Endothelial cell of umbilical vein (primary cell): ENCODE measurements around the gene APOL2. TPM values are rescaled to one million over a fixed set of nuclear protein-coding genes. Genes with fewer than 3 reads are reported as not detected.
"Not testable (repeated sequence)": the region's sequence is repeated elsewhere in the genome, so short reads cannot be mapped to it uniquely, and the experiment has no call there.

Experiments used
- BruUV-seq: library from RNA; stranded (reverse); fragments of 400-500 nt; replicated peaks from 2 replicates; lab custom pipeline; 2021; lab: Mats Ljungman, UMichigan
- CTCF ChIA-PET: fragments of 300-600, 350-600 bp; sonication (Branson Sonifier 250); formaldehyde crosslinking; loops from one replicate; lab custom pipeline; 2021; ENCODE audit warnings: antibody characterized with exemption, inconsistent platforms; lab: Charles Lee
- POLR2A ChIA-PET: fragments of 300-600, 350-600 bp; sonication (Branson Sonifier 250); formaldehyde crosslinking; loops from one replicate; lab custom pipeline; 2021; ENCODE audit warnings: antibody characterized with exemption, inconsistent platforms; lab: Charles Lee
- DNase-seq: peaks from one replicate; pipeline ENCODE4 v3.0.0-alpha.2; 2011; ENCODE audit warnings: low read depth, low spot score
- FAIRE-seq: peaks from 2 replicates; lab custom pipeline; 2011; peaks lifted over from hg19 to GRCh38; lab: Jason Lieb, UNC
- H2AFZ ChIP-seq: 2 replicates; pipeline ENCODE4 v1.6.0; 2012; ENCODE audit warnings: low read depth, low read length, control low read depth, inconsistent platforms
- H3K27ac ChIP-seq: 2 replicates; pipeline ENCODE4 v1.5.1; 2011; ENCODE audit warnings: low read depth, mild to moderate bottlenecking, control low read depth, low read length, moderate library complexity; ENCODE audit not compliant: insufficient read depth
- H3K27me3 ChIP-seq, 2 experiments: 2 replicates each; pipeline versions ENCODE4 v1.6.0 to v1.6.1; 2011; ENCODE audit warnings: low read length in 2 of 2, mixed read lengths in 1 of 2; ENCODE audit not compliant: control insufficient read depth in 2 of 2, insufficient read depth in 2 of 2
- H3K36me3 ChIP-seq, 2 experiments: 2 replicates in 1 of 2; 3 replicates in 1 of 2; pipeline ENCODE4 v1.5.1; 2011; ENCODE audit warnings: low read length in 2 of 2, mild to moderate bottlenecking in 1 of 2, moderate library complexity in 1 of 2; ENCODE audit not compliant: control insufficient read depth in 2 of 2, insufficient read depth in 2 of 2; ENCODE audit errors: extremely low read depth in 1 of 2
- H3K4me1 ChIP-seq: 3 replicates; pipeline ENCODE4 v1.5.1; 2011; ENCODE audit warnings: mild to moderate bottlenecking, low read length; ENCODE audit not compliant: control insufficient read depth, insufficient read depth; ENCODE audit errors: extremely low read depth
- H3K4me2 ChIP-seq: 2 replicates; pipeline ENCODE4 v1.6.1; 2011; ENCODE audit warnings: low read length, control low read depth, mixed read lengths; ENCODE audit not compliant: insufficient read depth
- H3K4me3 ChIP-seq, 3 experiments: fragments of 200-600 bp in 1 of 3; sonication (generic), shearing (Covaris generic) in 1 of 3; replicated peaks in 1 of 3; 2 replicates each; pipeline ENCODE4 v1.5.1; 2011 to 2016; ENCODE audit warnings: control low read depth in 3 of 3, low read length in 3 of 3, mild to moderate bottlenecking in 2 of 3, inconsistent platforms in 1 of 3, low read depth in 1 of 3, moderate library complexity in 1 of 3; ENCODE audit not compliant: insufficient read depth in 1 of 3
- H3K79me2 ChIP-seq: 2 replicates; pipeline ENCODE4 v1.6.0; 2012; ENCODE audit warnings: low read length, inconsistent platforms; ENCODE audit not compliant: control insufficient read depth, insufficient read depth
- H3K9ac ChIP-seq: replicated peaks from 2 replicates; pipeline ENCODE3; 2011; ENCODE audit warnings: low read length, control low read depth; ENCODE audit not compliant: insufficient read depth; ENCODE audit errors: extremely low read depth
- H3K9me1 ChIP-seq: replicated peaks from 3 replicates; pipeline ENCODE4 v1.6.0; 2011; ENCODE audit warnings: mild to moderate bottlenecking, low read length; ENCODE audit not compliant: control insufficient read depth, insufficient read depth; ENCODE audit errors: extremely low read depth
- H3K9me3 ChIP-seq: replicated peaks from 2 replicates; pipeline ENCODE4 v1.5.1; 2012; ENCODE audit warnings: low read length, inconsistent platforms; ENCODE audit not compliant: control insufficient read depth, insufficient read depth
- H4K20me1 ChIP-seq: replicated peaks from 2 replicates; pipeline ENCODE3; 2011; ENCODE audit warnings: mild to moderate bottlenecking, low read length; ENCODE audit not compliant: control insufficient read depth, insufficient read depth; ENCODE audit errors: extremely low read depth
- CTCF ChIP-seq, 2 donors: IDR thresholded peaks; 1 replicate in 1 of 2; 2 replicates in 1 of 2; pipeline ENCODE4 v1.5.1; 2011; ENCODE audit warnings: low read length in 2 of 2, mild to moderate bottlenecking in 2 of 2, moderate library complexity in 2 of 2, control low read depth in 1 of 2, inconsistent platforms in 1 of 2, low read depth in 1 of 2; ENCODE audit not compliant: insufficient read depth in 1 of 2; ENCODE audit errors: extremely low read depth in 1 of 2
- EZH2 ChIP-seq: IDR thresholded peaks from 2 replicates; pipeline ENCODE4 v1.6.1; 2012; ENCODE audit warnings: borderline replicate concordance, low read depth, mild to moderate bottlenecking, moderate library complexity, low read length, inconsistent platforms; ENCODE audit not compliant: severe bottlenecking
- FOS ChIP-seq: IDR thresholded peaks from 2 replicates; pipeline ENCODE4 v1.6.1; 2011; ENCODE audit warnings: mild to moderate bottlenecking, low read length, moderate library complexity, borderline replicate concordance; ENCODE audit not compliant: insufficient read depth
- GATA2 ChIP-seq: IDR thresholded peaks from 2 replicates; pipeline ENCODE4 v1.7.0; 2011; ENCODE audit warnings: low read depth, mild to moderate bottlenecking, moderate library complexity, mixed read lengths, low read length; ENCODE audit not compliant: insufficient read length, insufficient read depth
- JUN ChIP-seq: IDR thresholded peaks from 2 replicates; pipeline ENCODE4 v1.6.1; 2011; ENCODE audit warnings: borderline replicate concordance, low read depth; ENCODE audit not compliant: insufficient read length, insufficient read depth
- MAX ChIP-seq: IDR thresholded peaks from 2 replicates; pipeline ENCODE4 v1.6.1; 2011; ENCODE audit not compliant: insufficient read depth, insufficient read length
- MYC ChIP-seq: IDR thresholded peaks from one replicate; pipeline ENCODE4 v1.6.1; 2011; ENCODE audit warnings: mild to moderate bottlenecking, low read depth, low read length
- POLR2A ChIP-seq: IDR thresholded peaks from 2 replicates; pipeline ENCODE4 v1.6.1; 2012; ENCODE audit warnings: low read depth, mild to moderate bottlenecking, control low read depth, low read length
- POLR2AphosphoS5 ChIP-seq: IDR thresholded peaks from 2 replicates; pipeline ENCODE4 v1.6.1; 2012; ENCODE audit warnings: low read depth, mild to moderate bottlenecking, control low read depth, low read length, moderate library complexity; ENCODE audit not compliant: insufficient read depth
- dilution Hi-C: fragments of 300-500 bp; cut with MboI; formaldehyde crosslinking; loops from one replicate; pipeline ENCODE4 v1.15.0; 2019; ENCODE audit warnings: low sequenced_read_pairs; ENCODE audit not compliant: extremely low pct_ligation_motif_present
- intact Hi-C: fragments of 100-400 bp; cut with micrococcal nuclease; formaldehyde crosslinking; loops from one replicate; pipeline ENCODE4 v1.10.0; 2022
- polyA plus RNA-seq, 4 experiments: library from polyadenylated mRNA; depleted of rRNA in 3 of 4; stranded (reverse) in 3 of 4; unstranded in 1 of 4; fragments of >200 nt; gene quantifications; 2 replicates each; pipeline versions ENCODE4 v1.2.1 to v1.2.3, GENCODE V29; 2011 to 2012; ENCODE audit warnings: missing spikeins in 1 of 4
- total RNA-seq: library from RNA; stranded (reverse); gene quantifications from 2 replicates; pipeline ENCODE4 v1.2.3, GENCODE V29; 2021

The APOL2 gene
- total and polyA plus RNA-seq, 2 donors (not counting 3 experiments of a cell fraction or from before 2014, with no cell fraction given), result 16.9 to 37.6 TPM

DNA sequence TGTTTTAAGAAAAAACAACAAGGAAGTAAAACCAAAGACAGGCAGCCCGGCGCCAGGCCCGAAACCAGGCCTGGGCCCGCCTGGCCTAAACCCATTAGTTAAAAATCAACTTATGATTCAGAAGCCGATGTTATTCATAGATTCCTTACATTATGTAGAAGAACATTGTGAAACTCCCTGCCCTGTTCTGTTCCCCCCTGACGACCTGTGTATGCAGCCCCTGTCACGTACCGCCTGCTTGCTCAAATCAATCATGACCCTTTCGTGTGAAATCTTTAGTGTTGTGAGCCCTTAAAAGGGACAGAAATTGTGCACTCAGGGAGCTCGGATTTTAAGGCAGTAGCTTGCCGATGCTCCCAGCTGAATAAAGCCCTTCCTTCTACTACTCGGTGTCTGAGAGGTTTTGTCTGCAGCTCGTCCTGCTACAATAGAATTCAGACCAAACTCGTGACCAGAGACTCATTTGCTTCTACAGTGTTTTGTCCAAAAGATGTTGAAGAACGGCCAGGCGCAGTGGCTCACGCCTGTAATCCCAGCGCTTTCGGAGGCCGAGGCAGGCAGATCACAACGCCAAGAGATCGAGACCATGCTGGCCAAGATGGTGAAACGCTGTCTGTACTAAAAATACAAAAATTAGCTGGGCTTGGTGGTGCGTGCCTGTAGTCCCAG is 11.1 kb upstream of the APOL2 start:
- peaks cover 13% of the 10 kb centered on the region for H3K4me1 ChIP-seq
- CTCF ChIA-PET, result interaction anchor here (1.3 kb wide), 1 partner anchor 12 kb away, joined by 4 read pairs; the partner anchor contains the start of gene APOL2
- dilution Hi-C loops, H3K27ac ChIP-seq, FAIRE-seq, H3K27me3 ChIP-seq, POLR2A ChIA-PET, DNase-seq, H3K79me2 ChIP-seq, H3K4me3 ChIP-seq, intact Hi-C loops, H3K36me3 ChIP-seq, BruUV-seq, H3K4me2 ChIP-seq, H3K9me1 ChIP-seq, H4K20me1 ChIP-seq, H2AFZ ChIP-seq, H3K9ac ChIP-seq, H3K9me3 ChIP-seq: not testable (repeated sequence)

DNA sequence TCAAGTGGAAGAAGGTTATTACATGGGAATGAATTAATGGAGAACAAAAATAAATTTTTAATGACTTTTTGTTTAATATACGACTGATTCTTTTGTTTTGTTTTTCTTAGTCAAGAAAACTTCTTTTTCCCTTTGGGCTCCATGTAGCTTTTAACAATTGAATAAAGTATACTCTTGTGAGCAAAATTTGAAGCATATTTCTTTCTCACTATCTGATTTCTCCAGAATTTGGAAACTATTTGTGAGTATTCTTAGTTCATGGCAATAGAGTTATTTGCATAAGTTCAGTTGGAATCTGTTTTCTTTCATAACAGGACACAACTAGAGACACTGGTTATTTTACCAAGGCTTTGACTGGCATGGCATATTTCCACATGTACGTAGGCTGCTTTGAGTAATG is 9.8 kb upstream of the APOL2 start:
- H3K27me3 ChIP-seq, result no peaks in the 10 kb centered on the region
- no peaks in the 10 kb centered on the region for H3K36me3 ChIP-seq
- no peak overlapping the region for H2AFZ ChIP-seq
- POLR2A ChIA-PET, result no interaction called here
- no peak overlapping the region for H3K4me2 ChIP-seq
- H3K27ac ChIP-seq, result no peak overlapping the region
- H3K4me3 ChIP-seq, result no peak overlapping the region
- H3K9me1 ChIP-seq, result no peaks in the 10 kb centered on the region
- BruUV-seq, result no TSS peak
- TF ChIP-seq MAX (no peak), POLR2A (no peak), JUN (no peak), CTCF (IDR thresholded peaks at IDR 0.05; ENCODE audit: extremely low read depth in 1 of 2, insufficient read depth in 1 of 2, low read depth in 1 of 2, low read length in 2 of 2) (no peak), MYC (no peak), POLR2AphosphoS5 (no peak), GATA2 (no peak), FOS (no peak), EZH2 (no peak)
- no peaks in the 10 kb centered on the region for H3K79me2 ChIP-seq
- DNase-seq, result no peak
- dilution Hi-C loops, result no loop called here
- CTCF ChIA-PET, result interaction anchor here (1.3 to 1.5 kb wide), 2 partner anchors 10 to 29 kb away, joined by 3 to 5 read pairs; partner anchors contain the start of gene APOL2
- intact Hi-C loops, result no loop called here
- no peaks in the 10 kb centered on the region for H3K9me3 ChIP-seq
- no peak overlapping the region for H3K9ac ChIP-seq
- peaks cover 6% of the 10 kb centered on the region for H3K4me1 ChIP-seq
- no peak for FAIRE-seq
- H4K20me1 ChIP-seq, result no peaks in the 10 kb centered on the region
